Measurements from ENCODE around the gene CCDC32.
A peak's percentile ranks its signal among the peaks of the same experiment; 100 is the strongest.

DNA sequence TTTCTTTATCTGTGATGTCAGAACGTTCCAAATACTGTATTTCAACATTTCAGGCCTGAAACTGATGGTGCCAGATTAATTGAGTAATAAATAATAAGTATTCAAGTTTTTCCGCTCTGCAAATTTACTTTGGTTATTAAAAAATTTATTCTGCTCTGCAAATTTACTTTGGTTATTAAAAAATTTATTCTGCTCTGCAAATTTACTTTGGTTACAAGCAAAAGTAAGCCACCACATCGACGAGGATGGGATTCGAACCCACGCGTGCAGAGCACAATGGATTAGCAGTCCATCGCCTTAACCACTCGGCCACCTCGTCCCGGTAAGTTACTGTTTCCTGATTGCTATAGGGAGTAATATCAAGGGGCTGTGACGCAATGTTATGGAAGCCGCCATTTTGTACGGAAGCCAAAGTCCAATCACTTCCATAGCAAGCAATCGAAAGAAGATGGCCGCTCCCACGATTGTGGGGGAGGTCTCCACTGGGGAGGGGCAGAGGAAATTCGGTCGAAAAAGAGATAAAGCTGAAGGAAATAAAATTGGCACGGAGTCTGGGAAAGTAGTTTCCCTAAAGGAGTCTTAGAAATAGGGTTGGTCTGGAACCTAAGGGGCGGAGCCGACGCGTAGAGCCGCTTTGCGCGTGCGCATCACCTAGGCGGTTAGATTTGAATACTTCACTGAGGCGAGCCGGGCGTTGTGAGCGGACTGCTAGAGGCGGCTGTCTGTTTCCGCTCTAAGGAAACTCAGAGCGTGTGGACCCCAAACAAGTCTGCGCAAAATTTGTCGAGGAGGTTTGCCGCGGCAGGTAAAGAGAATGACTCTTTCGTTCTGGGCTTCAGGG lies 29.0 kb upstream of the CCDC32 start, which contains the start of gene KNL1:
- TF ChIP-seq, protein P1, sequence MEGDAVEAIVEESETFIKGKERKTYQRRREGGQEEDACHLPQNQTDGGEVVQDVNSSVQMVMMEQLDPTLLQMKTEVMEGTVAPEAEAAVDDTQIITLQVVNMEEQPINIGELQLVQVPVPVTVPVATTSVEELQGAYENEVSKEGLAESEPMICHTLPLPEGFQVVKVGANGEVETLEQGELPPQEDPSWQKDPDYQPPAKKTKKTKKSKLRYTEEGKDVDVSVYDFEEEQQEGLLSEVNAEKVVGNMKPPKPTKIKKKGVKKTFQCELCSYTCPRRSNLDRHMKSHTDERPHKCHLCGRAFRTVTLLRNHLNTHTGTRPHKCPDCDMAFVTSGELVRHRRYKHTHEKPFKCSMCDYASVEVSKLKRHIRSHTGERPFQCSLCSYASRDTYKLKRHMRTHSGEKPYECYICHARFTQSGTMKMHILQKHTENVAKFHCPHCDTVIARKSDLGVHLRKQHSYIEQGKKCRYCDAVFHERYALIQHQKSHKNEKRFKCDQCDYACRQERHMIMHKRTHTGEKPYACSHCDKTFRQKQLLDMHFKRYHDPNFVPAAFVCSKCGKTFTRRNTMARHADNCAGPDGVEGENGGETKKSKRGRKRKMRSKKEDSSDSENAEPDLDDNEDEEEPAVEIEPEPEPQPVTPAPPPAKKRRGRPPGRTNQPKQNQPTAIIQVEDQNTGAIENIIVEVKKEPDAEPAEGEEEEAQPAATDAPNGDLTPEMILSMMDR (IDR thresholded peaks at IDR 0.05), result peak in 1 of 4 experiments; percentile 5
- no peak for TF ChIP-seq POLR2A (IDR thresholded peaks at IDR 0.05)

Measured in uterus (tissue), 2 donors.